ENCODE data around the gene PPP1R8. TPM values are rescaled to one million over a fixed set of nuclear protein-coding genes. Genes with fewer than 3 reads are reported as not detected.

PPP1R8 gene
- total RNA-seq, 1 donor from 2014 or later = 64.9 TPM

DNA sequence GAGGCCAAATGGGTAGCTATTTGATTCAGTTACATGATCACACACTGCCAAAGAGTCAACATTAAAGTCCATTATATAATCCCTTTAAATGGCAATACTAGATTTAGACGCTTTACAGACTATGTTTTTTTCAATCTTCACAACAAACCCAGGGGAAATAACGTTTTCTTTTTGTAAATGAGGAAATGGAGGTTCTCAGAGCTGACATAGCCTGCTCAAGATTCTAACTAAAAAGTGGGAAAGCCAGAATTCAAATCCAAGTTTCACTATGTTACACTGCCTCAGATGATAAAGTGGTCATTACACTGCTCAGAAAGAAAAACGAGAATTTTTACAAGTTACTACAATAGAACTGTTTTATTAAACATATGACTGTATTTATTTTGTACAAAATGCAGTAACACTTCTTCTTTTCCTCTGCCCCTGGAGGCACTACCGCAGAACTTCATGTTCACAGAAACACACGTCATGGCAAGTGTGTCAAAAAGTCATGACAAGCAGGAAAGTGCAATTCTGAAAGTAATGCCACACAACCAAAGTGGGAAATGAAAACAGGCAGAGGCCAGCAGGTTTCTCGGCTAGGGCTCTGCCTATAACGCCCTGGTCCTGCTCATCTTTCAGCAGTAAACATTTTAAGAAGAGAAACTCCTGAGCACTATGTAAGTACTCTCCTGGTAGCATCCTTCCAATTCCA is 60.8 kb downstream of the PPP1R8 start:
- DNase-seq (ENCODE audit: low read depth, low spot score) = no peak

DNA sequence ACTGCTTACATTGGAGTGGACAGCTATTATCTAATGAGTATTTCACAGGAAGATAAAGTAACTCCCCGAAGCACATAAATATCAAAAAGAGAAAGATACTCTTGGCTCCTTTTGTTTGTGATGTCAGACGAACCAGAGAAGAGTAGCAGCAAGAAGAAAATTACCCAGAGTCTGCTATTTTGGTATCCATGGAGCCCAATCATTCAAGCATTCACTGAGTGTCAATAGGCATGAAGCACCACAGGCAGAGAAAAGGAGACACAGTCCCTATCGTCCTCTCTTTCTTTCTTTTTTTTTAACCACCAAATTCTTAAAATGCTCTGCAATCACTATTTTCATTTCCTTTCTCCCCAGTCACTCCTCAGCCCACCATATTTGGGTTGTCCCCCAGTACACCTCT is 63.9 kb downstream of the PPP1R8 start:
- DNase-seq (ENCODE audit: low read depth, low spot score) = no peak

Other genes starting within 250 kb of the PPP1R8 start
- gene AHDC1, start 226.6 kb upstream of the PPP1R8 start, total RNA-seq = 4.3 and 7.0 TPM in 2 replicates
- gene FGR, start 195.6 kb upstream of the PPP1R8 start, total RNA-seq = 0.07 and 0.18 TPM in 2 replicates
- gene IFI6, start 158.6 kb upstream of the PPP1R8 start, total RNA-seq = 41.0 and 41.1 TPM in 2 replicates
- 12.0 and 14.7 TPM in 2 replicates for gene FAM76A, start 104.8 kb upstream of the PPP1R8 start, total RNA-seq
- 103 and 123 TPM in 2 replicates for gene STX12, start 57.6 kb upstream of the PPP1R8 start, total RNA-seq
- 3.7 and 4.1 TPM in 2 replicates for gene THEMIS2, start 41.8 kb downstream of the PPP1R8 start, total RNA-seq
- 43.5 and 68.0 TPM in 2 replicates for gene RPA2, start 83.8 kb downstream of the PPP1R8 start, total RNA-seq
- 0.26 and 0.39 TPM in 2 replicates for gene SMPDL3B, start 104.2 kb downstream of the PPP1R8 start, total RNA-seq
- gene XKR8, start 129.2 kb downstream of the PPP1R8 start, total RNA-seq = 3.9 and 4.6 TPM in 2 replicates